ENCODE measurements around the gene RHOT1. TPM values are rescaled to one million over a fixed set of nuclear protein-coding genes. Genes with fewer than 3 reads are reported as not detected.
A peak's percentile ranks its signal among the peaks of the same experiment; 100 is the strongest.
"Not testable (repeated sequence)": the region's sequence is repeated elsewhere in the genome, so short reads cannot be mapped to it uniquely, and the experiment has no call there.

Gene RHOT1
- total and polyA plus RNA-seq, 5 donors from 2014 or later: 22.2 to 28.7 (median 27.3) TPM

GRCh38 chr17:32116937-32117336, 25.4 kb upstream of the RHOT1 start:
- Mint-ChIP-seq H3K4me1 (peaks cover 0 to 5% (median 0%) of the 10 kb centered on the region in 4 donors), H3K36me3 (no peaks in the 10 kb centered on the region), H3K27ac (no peak overlapping the region), H3K27me3 (peaks cover 28% of the 10 kb centered on the region), H3K9me3 (no peaks in the 10 kb centered on the region), H3K4me3 (no peak overlapping the region)
- Histone ChIP-seq H3K27me3 (ENCODE audit: control insufficient read depth, insufficient read depth, low read length) (no peaks in the 10 kb centered on the region), H3K36me3 (ENCODE audit: control insufficient read depth, insufficient read depth, low read length) (no peaks in the 10 kb centered on the region), H3K4me3 (ENCODE audit: low read depth, low read length) (no peak overlapping the region), H3K4me1 (ENCODE audit: control insufficient read depth, insufficient read depth, low read length, poor library complexity, severe bottlenecking) (no peaks in the 10 kb centered on the region), H3K27ac (ENCODE audit: insufficient read depth, low read length, poor library complexity, severe bottlenecking) (no peak overlapping the region), H3K9me3 (ENCODE audit: control insufficient read depth in 2 of 2, low read length in 2 of 2) (no peaks in the 10 kb centered on the region)
- DNase-seq (no peak), ATAC-seq (ENCODE audit: low read depth in 2 of 2) (no peak)

DNA sequence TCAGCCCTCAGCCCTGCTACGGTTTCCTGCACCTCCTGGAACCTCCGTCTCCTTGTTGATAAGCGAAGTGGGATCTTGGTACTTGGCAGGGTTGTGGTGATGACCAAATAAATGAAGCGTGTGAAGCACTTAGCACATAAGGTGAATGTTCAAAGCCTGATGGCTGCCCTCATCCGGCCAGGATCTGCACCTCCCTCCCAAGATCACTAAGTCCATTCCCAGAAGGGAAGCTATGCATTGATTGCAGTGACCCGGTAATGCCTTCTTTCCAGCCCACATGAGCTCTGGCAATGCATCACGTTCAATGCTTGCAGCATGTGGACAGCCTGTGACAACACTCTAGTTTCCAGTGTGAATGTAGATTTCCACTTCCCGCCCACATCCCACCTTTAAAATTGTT, 24.9 kb upstream of the RHOT1 start:
- no peaks in the 10 kb centered on the region for H3K9me3 ChIP-seq (ENCODE audit: control insufficient read depth in 2 of 2, low read length in 2 of 2)
- H3K4me3 ChIP-seq (ENCODE audit: low read depth, low read length): no peak overlapping the region
- no peak overlapping the region for H3K4me3 Mint-ChIP-seq
- DNase-seq: no peak
- peaks cover 28% of the 10 kb centered on the region for H3K27me3 Mint-ChIP-seq
- H3K36me3 ChIP-seq (ENCODE audit: control insufficient read depth, insufficient read depth, low read length): no peaks in the 10 kb centered on the region
- no peak for ATAC-seq (ENCODE audit: low read depth in 2 of 2)
- H3K27ac Mint-ChIP-seq: peak overlapping the region in 2 of 3 donors; percentile 29 to 46
- H3K27me3 ChIP-seq (ENCODE audit: control insufficient read depth, insufficient read depth, low read length): no peaks in the 10 kb centered on the region
- H3K9me3 Mint-ChIP-seq: no peaks in the 10 kb centered on the region
- H3K27ac ChIP-seq (ENCODE audit: insufficient read depth, low read length, poor library complexity, severe bottlenecking): no peak overlapping the region
- no peaks in the 10 kb centered on the region for H3K36me3 Mint-ChIP-seq
- no peaks in the 10 kb centered on the region for H3K4me1 ChIP-seq (ENCODE audit: control insufficient read depth, insufficient read depth, low read length, poor library complexity, severe bottlenecking)
- peaks cover 0 to 5% (median 0%) of the 10 kb centered on the region in 4 donors for H3K4me1 Mint-ChIP-seq

GRCh38 chr17:32118088-32118487, 24.2 kb upstream of the RHOT1 start:
- H3K27me3 Mint-ChIP-seq: peaks cover 28% of the 10 kb centered on the region
- DNase-seq; H3K36me3 Mint-ChIP-seq; H3K4me1 ChIP-seq (ENCODE audit: control insufficient read depth, insufficient read depth, low read length, poor library complexity, severe bottlenecking); H3K4me1 Mint-ChIP-seq; H3K36me3 ChIP-seq (ENCODE audit: control insufficient read depth, insufficient read depth, low read length); H3K9me3 ChIP-seq (ENCODE audit: control insufficient read depth in 2 of 2, low read length in 2 of 2); H3K4me3 ChIP-seq (ENCODE audit: low read depth, low read length); H3K27ac ChIP-seq (ENCODE audit: insufficient read depth, low read length, poor library complexity, severe bottlenecking); H3K9me3 Mint-ChIP-seq; ATAC-seq (ENCODE audit: low read depth in 2 of 2); H3K4me3 Mint-ChIP-seq; H3K27me3 ChIP-seq (ENCODE audit: control insufficient read depth, insufficient read depth, low read length): not testable (repeated sequence)
- H3K27ac Mint-ChIP-seq: peak overlapping the region in 1 of 3 donors; percentile 29

DNA sequence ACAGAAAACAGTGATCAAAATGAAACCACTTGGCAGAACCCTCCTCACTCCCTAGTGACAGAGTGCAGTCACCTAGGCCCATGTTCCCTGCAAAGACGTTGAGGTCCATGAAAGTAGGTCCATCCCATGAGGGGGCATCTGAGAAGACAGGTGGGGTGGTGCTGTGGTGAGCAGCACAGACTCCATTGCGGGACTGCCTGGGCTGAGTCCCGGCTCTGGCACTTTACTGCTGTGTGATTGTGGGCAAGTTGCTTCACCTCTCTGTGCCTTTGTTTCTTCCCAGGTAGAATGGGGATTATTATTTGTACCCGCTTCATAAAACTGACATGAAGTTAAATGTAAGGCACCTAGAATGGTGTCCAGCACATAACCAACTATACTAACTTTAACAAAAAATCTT, 23.5 kb upstream of the RHOT1 start:
- Mint-ChIP-seq H3K27ac (no peak overlapping the region), H3K27me3 (peaks cover 31% of the 10 kb centered on the region), H3K4me3 (no peak overlapping the region), H3K9me3 (peaks cover 0 to 1% (median 0%) of the 10 kb centered on the region in 7 donors), H3K4me1 (peaks cover 0 to 5% (median 0%) of the 10 kb centered on the region in 4 donors), H3K36me3 (no peaks in the 10 kb centered on the region)
- DNase-seq (no peak), ATAC-seq (ENCODE audit: low read depth in 2 of 2) (no peak)
- no peaks in the 10 kb centered on the region for H3K9me3 ChIP-seq (ENCODE audit: control insufficient read depth in 2 of 2, low read length in 2 of 2)
- no peaks in the 10 kb centered on the region for H3K27me3 ChIP-seq (ENCODE audit: control insufficient read depth, insufficient read depth, low read length)
- H3K4me3 ChIP-seq (ENCODE audit: low read depth, low read length): no peak overlapping the region
- H3K36me3 ChIP-seq (ENCODE audit: control insufficient read depth, insufficient read depth, low read length): no peaks in the 10 kb centered on the region
- H3K27ac ChIP-seq (ENCODE audit: insufficient read depth, low read length, poor library complexity, severe bottlenecking): no peak overlapping the region
- no peaks in the 10 kb centered on the region for H3K4me1 ChIP-seq (ENCODE audit: control insufficient read depth, insufficient read depth, low read length, poor library complexity, severe bottlenecking)

DNA sequence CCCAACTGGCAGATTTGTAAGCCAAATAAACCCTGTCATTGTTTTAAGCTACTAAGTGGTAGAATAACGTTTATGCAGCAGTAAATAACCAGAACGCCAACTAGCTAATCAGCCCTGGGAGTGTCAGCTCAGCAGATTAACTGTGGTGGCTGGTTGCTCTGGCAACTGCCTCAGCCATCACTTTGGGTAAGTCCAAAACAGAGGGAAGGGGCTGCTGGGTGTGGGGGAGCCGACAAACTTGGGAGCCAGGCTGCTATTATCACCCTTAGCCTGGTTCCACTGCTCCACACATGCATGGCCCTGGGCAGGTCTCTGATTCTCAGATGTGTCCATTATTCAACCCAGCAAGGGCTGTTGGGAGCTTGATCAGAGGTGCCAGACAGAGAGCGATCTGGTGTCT, 22.2 kb upstream of the RHOT1 start:
- Histone ChIP-seq H3K9me3 (ENCODE audit: control insufficient read depth in 2 of 2, low read length in 2 of 2) (no peaks in the 10 kb centered on the region), H3K27ac (ENCODE audit: insufficient read depth, low read length, poor library complexity, severe bottlenecking) (no peak overlapping the region), H3K4me3 (ENCODE audit: low read depth, low read length) (no peak overlapping the region), H3K4me1 (ENCODE audit: control insufficient read depth, insufficient read depth, low read length, poor library complexity, severe bottlenecking) (no peaks in the 10 kb centered on the region), H3K27me3 (ENCODE audit: control insufficient read depth, insufficient read depth, low read length) (no peaks in the 10 kb centered on the region), H3K36me3 (ENCODE audit: control insufficient read depth, insufficient read depth, low read length) (no peaks in the 10 kb centered on the region)
- H3K9me3 Mint-ChIP-seq: peaks cover 0 to 1% (median 0%) of the 10 kb centered on the region in 7 donors
- peak overlapping the region in 1 of 3 donors; percentile 29 for H3K27ac Mint-ChIP-seq
- DNase-seq: no peak
- peaks cover 0 to 5% (median 0%) of the 10 kb centered on the region in 4 donors for H3K4me1 Mint-ChIP-seq
- no peaks in the 10 kb centered on the region for H3K36me3 Mint-ChIP-seq
- no peak for ATAC-seq (ENCODE audit: low read depth in 2 of 2)
- H3K27me3 Mint-ChIP-seq: peaks cover 32% of the 10 kb centered on the region
- H3K4me3 Mint-ChIP-seq: no peak overlapping the region

- ATAC-seq (ENCODE audit: low read depth in 2 of 2) (no peak), DNase-seq (no peak)
- Mint-ChIP-seq H3K4me1 (peaks cover 0 to 5% (median under 1%) of the 10 kb centered on the region in 4 donors), H3K9me3 (peaks cover 0 to 1% (median 0%) of the 10 kb centered on the region in 7 donors), H3K36me3 (no peaks in the 10 kb centered on the region), H3K27ac (peak overlapping the region in 1 of 3 donors; percentile 72), H3K27me3 (peaks cover 36% of the 10 kb centered on the region), H3K4me3 (no peak overlapping the region)
- Histone ChIP-seq H3K9me3 (ENCODE audit: control insufficient read depth in 2 of 2, low read length in 2 of 2) (no peaks in the 10 kb centered on the region), H3K36me3 (ENCODE audit: control insufficient read depth, insufficient read depth, low read length) (no peaks in the 10 kb centered on the region), H3K27ac (ENCODE audit: insufficient read depth, low read length, poor library complexity, severe bottlenecking) (no peak overlapping the region), H3K4me3 (ENCODE audit: low read depth, low read length) (no peak overlapping the region), H3K4me1 (ENCODE audit: control insufficient read depth, insufficient read depth, low read length, poor library complexity, severe bottlenecking) (no peaks in the 10 kb centered on the region), H3K27me3 (ENCODE audit: control insufficient read depth, insufficient read depth, low read length) (no peaks in the 10 kb centered on the region)
These were observed 21.6 kb upstream of the RHOT1 start for GRCh38 chr17:32120716-32121115.

GRCh38 chr17:32123782-32124181, 18.5 kb upstream of the RHOT1 start:
- Histone ChIP-seq H3K27ac (ENCODE audit: insufficient read depth, low read length, poor library complexity, severe bottlenecking) (no peak overlapping the region), H3K9me3 (ENCODE audit: control insufficient read depth in 2 of 2, low read length in 2 of 2) (no peaks in the 10 kb centered on the region), H3K4me1 (ENCODE audit: control insufficient read depth, insufficient read depth, low read length, poor library complexity, severe bottlenecking) (peaks cover 19% of the 10 kb centered on the region), H3K4me3 (ENCODE audit: low read depth, low read length) (no peak overlapping the region), H3K36me3 (ENCODE audit: control insufficient read depth, insufficient read depth, low read length) (no peaks in the 10 kb centered on the region), H3K27me3 (ENCODE audit: control insufficient read depth, insufficient read depth, low read length) (no peaks in the 10 kb centered on the region)
- no peak for DNase-seq
- H3K36me3 Mint-ChIP-seq: no peaks in the 10 kb centered on the region
- H3K4me3 Mint-ChIP-seq: no peak overlapping the region
- no peak overlapping the region for H3K27ac Mint-ChIP-seq
- H3K4me1 Mint-ChIP-seq: peaks cover 0 to 18% (median 10%) of the 10 kb centered on the region in 4 donors
- no peak for ATAC-seq (ENCODE audit: low read depth in 2 of 2)
- H3K27me3 Mint-ChIP-seq: peaks cover 23% of the 10 kb centered on the region
- H3K9me3 Mint-ChIP-seq: peaks cover 0 to 1% (median 0%) of the 10 kb centered on the region in 7 donors

DNA sequence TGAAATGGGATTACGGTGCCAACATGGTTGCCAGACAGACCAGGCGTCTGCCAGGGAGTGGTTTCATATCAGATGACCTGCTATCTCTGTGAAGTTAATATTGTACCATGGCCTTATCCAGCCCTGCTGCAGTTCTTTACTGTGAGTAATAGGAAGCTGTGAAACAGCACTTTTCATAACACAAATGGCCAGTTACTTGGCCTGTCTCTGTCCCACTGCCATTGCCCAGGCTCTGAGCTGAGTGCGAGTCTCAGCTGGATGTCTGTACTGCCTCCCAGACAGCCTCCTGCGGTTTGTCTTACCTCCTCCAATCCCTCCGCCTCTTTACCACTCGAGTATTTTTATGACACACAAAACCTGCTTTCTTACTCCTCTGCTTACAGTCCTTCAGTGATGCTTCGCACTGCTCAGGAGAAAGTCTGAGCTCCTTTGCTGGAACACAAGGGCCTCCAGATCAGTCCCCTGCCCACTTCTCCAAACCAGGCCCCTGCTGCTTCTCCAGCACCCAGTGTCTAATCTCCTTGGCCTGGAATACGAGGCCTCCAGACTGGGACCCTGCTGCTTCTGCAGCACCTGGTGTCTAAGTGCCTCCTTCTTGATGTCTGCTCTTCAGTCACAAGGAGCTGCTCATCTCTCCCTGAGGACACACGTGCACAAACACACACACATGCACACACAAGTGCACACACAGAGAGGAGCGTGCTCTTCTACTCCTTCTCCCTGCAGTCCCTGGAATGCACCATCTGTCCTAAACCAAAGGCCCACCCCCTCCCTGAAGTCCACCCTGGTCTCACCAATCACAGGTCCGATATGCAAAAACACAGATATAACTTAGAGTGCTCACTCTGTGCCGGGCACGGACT, 17.1 kb upstream of the RHOT1 start:
- no peaks in the 10 kb centered on the region for H3K9me3 ChIP-seq (ENCODE audit: control insufficient read depth in 2 of 2, low read length in 2 of 2)
- H3K36me3 Mint-ChIP-seq: peaks cover 3% of the 10 kb centered on the region
- no peak for ATAC-seq (ENCODE audit: low read depth in 2 of 2)

More for the DNA sequence above, 17.1 kb upstream of the RHOT1 start:
- no peak overlapping the region for H3K27ac ChIP-seq (ENCODE audit: insufficient read depth, low read length, poor library complexity, severe bottlenecking)
- Mint-ChIP-seq H3K27ac (peak overlapping the region in 2 of 3 donors; percentile 44 to 71), H3K27me3 (peaks cover 16% of the 10 kb centered on the region), H3K4me1 (peaks cover 6 to 28% (median 15%) of the 10 kb centered on the region in 4 donors), H3K9me3 (peaks cover 0 to 1% (median 0%) of the 10 kb centered on the region in 7 donors), H3K4me3 (peak overlapping the region in 1 of 4 donors; percentile 63)
- no peaks in the 10 kb centered on the region for H3K27me3 ChIP-seq (ENCODE audit: control insufficient read depth, insufficient read depth, low read length)
- DNase-seq: no peak
- H3K4me1 ChIP-seq (ENCODE audit: control insufficient read depth, insufficient read depth, low read length, poor library complexity, severe bottlenecking): peaks cover 21% of the 10 kb centered on the region
- H3K36me3 ChIP-seq (ENCODE audit: control insufficient read depth, insufficient read depth, low read length): no peaks in the 10 kb centered on the region
- H3K4me3 ChIP-seq (ENCODE audit: low read depth, low read length): no peak overlapping the region
